HepG2 (cell line): Measurements from ENCODE around the gene PRUNE1. TPM values are rescaled to one million over a fixed set of nuclear protein-coding genes. Genes with fewer than 3 reads are reported as not detected.

Experiments
- FOXK1 ChIP-seq: sonication (generic); formaldehyde crosslinking; IDR thresholded peaks from 2 replicates; pipeline ENCODE4 v1.4.0; 2020; ENCODE audit warnings: low read depth, missing genetic modification reagents, borderline replicate concordance
- FOXO1 ChIP-seq: sonication (generic); formaldehyde crosslinking; IDR thresholded peaks from 2 replicates; pipeline ENCODE4 v1.4.0; 2020; ENCODE audit warnings: missing genetic modification reagents
- GPBP1L1 ChIP-seq: sonication (generic); formaldehyde crosslinking; IDR thresholded peaks from 2 replicates; pipeline ENCODE4 v1.5.0; 2020; ENCODE audit warnings: mild to moderate bottlenecking, missing genetic modification reagents
- HDAC2 ChIP-seq: sonication (generic); formaldehyde crosslinking; IDR thresholded peaks from 2 replicates; pipeline ENCODE4 v1.4.0; 2020; ENCODE audit warnings: missing genetic modification reagents
- HES4 ChIP-seq: sonication (generic); formaldehyde crosslinking; IDR thresholded peaks from 2 replicates; pipeline ENCODE4 v1.9.0; 2021; ENCODE audit warnings: mild to moderate bottlenecking, missing genetic modification reagents, borderline replicate concordance
- KIAA2018 ChIP-seq: sonication (generic); formaldehyde crosslinking; IDR thresholded peaks from 2 replicates; pipeline ENCODE4 v1.5.0; 2020; ENCODE audit warnings: mild to moderate bottlenecking, missing genetic modification reagents, borderline replicate concordance
- MLXIP ChIP-seq: sonication (generic); formaldehyde crosslinking; IDR thresholded peaks from 2 replicates; pipeline ENCODE4 v1.9.0; 2021; ENCODE audit warnings: missing genetic modification reagents, borderline replicate concordance
- NFIB ChIP-seq: sonication (generic); formaldehyde crosslinking; IDR thresholded peaks from 2 replicates; pipeline ENCODE4 v1.9.0; 2021; ENCODE audit warnings: missing genetic modification reagents, mild to moderate bottlenecking, borderline replicate concordance
- PHF20 ChIP-seq: sonication (generic); formaldehyde crosslinking; IDR thresholded peaks from 2 replicates; pipeline ENCODE4 v1.5.0; 2020; ENCODE audit warnings: mild to moderate bottlenecking, missing genetic modification reagents
- SCMH1 ChIP-seq: sonication (generic); formaldehyde crosslinking; IDR thresholded peaks from 2 replicates; pipeline ENCODE4 v1.9.0; 2021; ENCODE audit warnings: missing genetic modification reagents, mild to moderate bottlenecking, borderline replicate concordance
- SP4 ChIP-seq: sonication (generic); formaldehyde crosslinking; IDR thresholded peaks from 2 replicates; pipeline ENCODE4 v1.8.1; 2023; ENCODE audit warnings: mild to moderate bottlenecking, missing genetic modification reagents
- ZNF24 ChIP-seq: fragments of 450-650 bp; IDR thresholded peaks from 2 replicates; pipeline ENCODE4 v1.6.1; 2017; ENCODE audit warnings: antibody characterized with exemption, mild to moderate bottlenecking
- ZNF251 ChIP-seq: sonication (generic); formaldehyde crosslinking; IDR thresholded peaks from 2 replicates; pipeline ENCODE4 v1.9.0; 2021; ENCODE audit warnings: mild to moderate bottlenecking, missing genetic modification reagents
- ZNF446 ChIP-seq: sonication (generic); formaldehyde crosslinking; IDR thresholded peaks from 2 replicates; pipeline ENCODE4 v1.5.0; 2020; ENCODE audit warnings: mild to moderate bottlenecking, missing genetic modification reagents
- ZNF552 ChIP-seq: sonication (generic); formaldehyde crosslinking; IDR thresholded peaks from 2 replicates; pipeline ENCODE4 v1.9.0; 2022; ENCODE audit warnings: missing genetic modification reagents, mild to moderate bottlenecking, borderline replicate concordance
- ZNF558 ChIP-seq: sonication (generic); formaldehyde crosslinking; IDR thresholded peaks from 2 replicates; pipeline ENCODE4 v1.9.0; 2022; ENCODE audit warnings: mild to moderate bottlenecking, missing genetic modification reagents, borderline replicate concordance
- ZSCAN12 ChIP-seq: sonication (generic); formaldehyde crosslinking; IDR thresholded peaks from 2 replicates; pipeline ENCODE4 v1.9.0; 2021; ENCODE audit warnings: mild to moderate bottlenecking, missing genetic modification reagents
- polyA plus RNA-seq, 8 experiments: library from polyadenylated mRNA; depleted of rRNA in 3 of 8; stranded (reverse) in 7 of 8; unstranded in 1 of 8; fragments of >200 nt; fragmentation: Illumina TruSeq in 4 of 8; extraction: Trizol in 4 of 8; gene quantifications; 2 replicates each; pipeline versions ENCODE4 v1.2.1 to v1.2.3, GENCODE V29; 2011 to 2016; ENCODE audit warnings: low read depth in 4 of 8, missing spikeins in 1 of 8, mixed read lengths in 1 of 8; ENCODE audit not compliant: insufficient read depth in 1 of 8
- total RNA-seq, 5 experiments: library from RNA; depleted of rRNA; stranded (reverse); fragments of >200 nt; fragmentation: Illumina TruSeq; extraction: Trizol; gene quantifications; 2 replicates each; pipeline ENCODE4 v1.2.3, GENCODE V29; 2016; ENCODE audit warnings: low read depth in 1 of 5

PRUNE1 gene
- total and polyA plus RNA-seq, 2 of the 13 experiments (the other 11 are each of a cell fraction or from before 2014, with no cell fraction given): 19.0 to 31.9 TPM

DNA sequence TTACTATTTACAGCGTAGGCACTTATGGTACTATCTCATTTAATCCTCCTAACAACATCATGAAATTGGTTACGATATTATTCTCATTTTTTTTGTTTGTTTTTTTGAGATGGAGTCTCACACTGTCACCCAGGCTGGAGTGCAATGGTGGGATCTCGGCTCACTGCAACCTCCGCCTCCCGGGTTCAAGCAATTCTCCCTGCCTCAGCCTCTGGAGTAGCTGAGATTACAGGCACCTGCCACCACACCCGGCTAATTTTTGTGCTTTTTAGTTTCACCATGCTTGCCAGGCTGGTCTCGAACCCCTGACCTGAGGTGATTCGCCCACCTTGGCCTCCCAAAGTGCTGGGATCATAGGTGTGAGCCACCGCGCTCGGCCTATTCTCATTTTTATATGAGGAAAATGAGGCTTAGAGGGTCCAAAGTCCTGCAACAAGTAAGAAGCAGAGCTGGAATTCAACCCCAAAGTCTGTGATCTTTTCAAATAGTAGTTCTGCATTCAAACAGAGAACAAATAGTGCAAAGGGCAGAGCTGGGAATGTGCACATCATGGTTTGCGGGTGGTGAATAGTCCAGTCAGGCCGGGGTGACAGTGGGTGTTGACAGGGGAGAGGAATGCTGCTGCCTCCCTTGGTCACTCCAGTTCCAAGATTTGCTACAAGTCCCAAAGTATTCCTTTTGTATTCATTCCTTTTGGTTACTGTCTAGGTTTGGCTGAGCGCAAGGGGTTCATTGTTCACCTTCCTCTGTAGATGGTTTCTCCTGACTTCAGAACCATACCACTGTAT, 4.6 kb downstream of the PRUNE1 start (continued):
- TF ChIP-seq KIAA2018 (CRISPR knock-in tag) (no peak), SCMH1 (no peak), PHF20 (CRISPR knock-in tag) (0 out of 2 replicates have a peak, but pooled peaks have one; percentile 23), GPBP1L1 (CRISPR knock-in tag) (no peak), HDAC2 (CRISPR knock-in tag) (peak; percentile 92), ZNF251 (no peak), ZNF446 (CRISPR knock-in tag) (no peak), HES4 (CRISPR knock-in tag) (no peak), SP4 (no peak), ZNF24 (no peak), NFIB (CRISPR knock-in tag) (no peak), FOXK1 (CRISPR knock-in tag) (peak; percentile 48; the same call in 1 of the 2 replicates), ZSCAN12 (CRISPR knock-in tag) (no peak), FOXO1 (CRISPR knock-in tag) (peak; percentile 87), MLXIP (CRISPR knock-in tag) (no peak), ZNF552 (CRISPR knock-in tag) (no peak), ZNF558 (CRISPR knock-in tag) (no peak)
